Lower lobe of right lung (tissue), 2 donors: ENCODE data around the gene GABRD. TPM values are rescaled to one million over a fixed set of nuclear protein-coding genes. Genes with fewer than 3 reads are reported as not detected.

Experiments
- ATAC-seq, 2 donors: fragments of 200-7000 bp; cut with Tn5 transposase; one replicate each; pipeline ENCODE4 v1.9.1; 2020 to 2022; ENCODE audit warnings: mild to moderate bottlenecking in 2 of 2, moderate library complexity in 2 of 2
- DNase-seq: peaks from one replicate; pipeline ENCODE4 v3.0.0-alpha.2; 2020
- H3K27ac ChIP-seq: fragments of 200-600 bp; one replicate; pipeline ENCODE4 v1.8.0; 2022
- H3K27me3 ChIP-seq: fragments of 200-600 bp; one replicate; pipeline ENCODE4 v1.8.0; 2022; ENCODE audit warnings: low read depth
- H3K36me3 ChIP-seq: fragments of 200-600 bp; one replicate; pipeline ENCODE4 v1.8.0; 2022; ENCODE audit warnings: mild to moderate bottlenecking
- H3K4me1 ChIP-seq: fragments of 200-600 bp; one replicate; pipeline ENCODE4 v1.8.0; 2022
- H3K4me3 ChIP-seq: fragments of 200-600 bp; one replicate; pipeline ENCODE4 v1.8.0; 2022; ENCODE audit warnings: mild to moderate bottlenecking
- H3K9me3 ChIP-seq: fragments of 200-600 bp; one replicate; pipeline ENCODE4 v1.8.0; 2022
- intact Hi-C: fragments of 100-400 bp; cut with DNase I; formaldehyde crosslinking; loops from one replicate; pipeline ENCODE4 v1.11.0; 2022
- total RNA-seq: library from RNA; stranded (reverse); fragmentation: NEBNext Ultra II Directional; extraction: Animal tissue kit (Norgen Biotek cat#: 25700); gene quantifications from one replicate; pipeline ENCODE4 v1.2.1, GENCODE V29; 2021
- TF ChIP-seq, protein P1 (sequence below): fragments of 200-600 bp; IDR thresholded peaks from one replicate; pipeline ENCODE4 v1.8.0; 2022; ENCODE audit warnings: antibody characterized with exemption, mild to moderate bottlenecking
- donor health status: DM: no; HTN: yes; CAD: no; lungs with severe emphysema.

GABRD gene
- total RNA-seq, 1 donor from 2014 or later: 2.7 TPM

- peaks cover 11% of the 10 kb centered on the region for H3K36me3 ChIP-seq
- H3K27me3 ChIP-seq: no peaks in the 10 kb centered on the region
- TF ChIP-seq, protein P1, sequence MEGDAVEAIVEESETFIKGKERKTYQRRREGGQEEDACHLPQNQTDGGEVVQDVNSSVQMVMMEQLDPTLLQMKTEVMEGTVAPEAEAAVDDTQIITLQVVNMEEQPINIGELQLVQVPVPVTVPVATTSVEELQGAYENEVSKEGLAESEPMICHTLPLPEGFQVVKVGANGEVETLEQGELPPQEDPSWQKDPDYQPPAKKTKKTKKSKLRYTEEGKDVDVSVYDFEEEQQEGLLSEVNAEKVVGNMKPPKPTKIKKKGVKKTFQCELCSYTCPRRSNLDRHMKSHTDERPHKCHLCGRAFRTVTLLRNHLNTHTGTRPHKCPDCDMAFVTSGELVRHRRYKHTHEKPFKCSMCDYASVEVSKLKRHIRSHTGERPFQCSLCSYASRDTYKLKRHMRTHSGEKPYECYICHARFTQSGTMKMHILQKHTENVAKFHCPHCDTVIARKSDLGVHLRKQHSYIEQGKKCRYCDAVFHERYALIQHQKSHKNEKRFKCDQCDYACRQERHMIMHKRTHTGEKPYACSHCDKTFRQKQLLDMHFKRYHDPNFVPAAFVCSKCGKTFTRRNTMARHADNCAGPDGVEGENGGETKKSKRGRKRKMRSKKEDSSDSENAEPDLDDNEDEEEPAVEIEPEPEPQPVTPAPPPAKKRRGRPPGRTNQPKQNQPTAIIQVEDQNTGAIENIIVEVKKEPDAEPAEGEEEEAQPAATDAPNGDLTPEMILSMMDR: no peak
- DNase-seq: no peak
- no peak for ATAC-seq
- no peaks in the 10 kb centered on the region for H3K4me1 ChIP-seq
- intact Hi-C loops: no loop called here
- no peak overlapping the region for H3K4me3 ChIP-seq
- H3K27ac ChIP-seq: no peak overlapping the region
- peaks cover 4% of the 10 kb centered on the region for H3K9me3 ChIP-seq
Observed at GRCh38 chr1:2067981-2068380, 48.8 kb downstream of the GABRD start.

GRCh38 chr1:2068951-2069350, 49.8 kb downstream of the GABRD start:
- Histone ChIP-seq H3K36me3 (peaks cover 14% of the 10 kb centered on the region), H3K4me1 (no peaks in the 10 kb centered on the region), H3K9me3 (peaks cover 4% of the 10 kb centered on the region), H3K27ac (no peak overlapping the region), H3K27me3 (no peaks in the 10 kb centered on the region), H3K4me3 (no peak overlapping the region)
- ATAC-seq (no peak), DNase-seq (no peak)
- TF ChIP-seq, protein P1: no peak
- intact Hi-C loops: no loop called here

DNA sequence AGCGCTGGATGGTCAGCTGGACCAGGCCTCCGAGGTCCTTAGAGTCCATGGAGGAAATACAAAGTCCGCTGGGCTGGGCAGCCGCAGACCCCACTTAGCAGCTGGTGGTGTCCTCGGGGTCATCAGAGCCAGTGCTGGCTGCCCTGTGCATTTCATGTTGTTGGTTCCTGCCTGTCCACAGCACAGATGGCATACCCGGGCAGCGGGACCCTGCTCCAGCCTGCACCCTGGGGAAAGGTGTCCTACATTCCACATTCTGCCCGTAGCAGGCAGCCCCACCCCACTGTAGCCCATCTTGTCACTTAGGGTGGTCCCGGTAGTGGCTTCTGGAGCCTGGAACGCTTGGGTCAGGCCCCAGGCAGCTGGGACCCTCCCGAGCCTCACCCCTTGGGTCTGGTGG, 50.9 kb downstream of the GABRD start:
- no peak for DNase-seq
- ATAC-seq: no peak

DNA sequence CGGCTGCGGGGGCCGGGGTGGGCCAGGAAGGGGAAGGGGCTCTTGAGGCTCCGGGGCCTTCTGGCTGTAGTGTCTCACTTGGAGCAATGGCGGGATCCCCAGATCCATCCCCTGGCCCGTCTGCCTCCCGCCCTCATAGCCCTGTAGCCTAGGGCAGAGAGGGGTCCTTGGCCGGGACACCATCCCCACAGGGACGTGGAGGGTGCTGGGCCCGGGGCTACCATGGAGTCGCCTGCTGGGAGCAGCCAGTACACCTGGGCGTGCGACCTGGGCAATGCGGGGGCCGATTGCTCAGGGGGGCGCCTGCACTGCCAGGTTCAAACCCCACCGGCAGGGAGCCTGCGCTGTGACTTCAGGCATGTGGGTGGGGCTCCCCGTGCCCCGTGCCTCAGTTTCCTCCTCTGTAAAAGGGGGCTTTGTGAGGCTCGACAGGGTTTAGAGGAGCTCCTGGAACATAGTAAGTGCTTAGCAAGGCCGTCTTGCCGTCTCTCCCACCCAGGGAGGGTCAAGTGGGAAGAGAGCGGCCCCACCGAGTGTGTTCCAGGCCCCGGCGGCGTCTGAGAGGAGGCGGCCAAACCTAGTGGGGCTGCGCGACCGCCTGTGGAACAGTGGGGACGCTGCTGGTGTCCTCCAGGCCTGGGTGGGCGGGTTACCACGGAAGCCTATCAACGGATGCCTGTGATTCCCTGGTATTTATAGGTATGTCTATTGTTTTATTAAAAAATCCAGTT, 51.8 kb downstream of the GABRD start:
- intact Hi-C loops: no loop called here
- Histone ChIP-seq H3K4me1 (no peaks in the 10 kb centered on the region), H3K9me3 (no peaks in the 10 kb centered on the region), H3K4me3 (no peak overlapping the region), H3K36me3 (peaks cover 15% of the 10 kb centered on the region), H3K27me3 (no peaks in the 10 kb centered on the region), H3K27ac (no peak overlapping the region)
- DNase-seq (no peak), ATAC-seq (no peak)
- TF ChIP-seq, protein P1: no peak

More for the DNA sequence above, 50.9 kb downstream of the GABRD start:
- intact Hi-C loops: no loop called here
- H3K4me1 ChIP-seq: no peaks in the 10 kb centered on the region
- H3K27me3 ChIP-seq: no peaks in the 10 kb centered on the region
- H3K36me3 ChIP-seq: peaks cover 15% of the 10 kb centered on the region
- H3K9me3 ChIP-seq: no peaks in the 10 kb centered on the region
- no peak overlapping the region for H3K27ac ChIP-seq
- TF ChIP-seq, protein P1: no peak
- no peak overlapping the region for H3K4me3 ChIP-seq

DNA sequence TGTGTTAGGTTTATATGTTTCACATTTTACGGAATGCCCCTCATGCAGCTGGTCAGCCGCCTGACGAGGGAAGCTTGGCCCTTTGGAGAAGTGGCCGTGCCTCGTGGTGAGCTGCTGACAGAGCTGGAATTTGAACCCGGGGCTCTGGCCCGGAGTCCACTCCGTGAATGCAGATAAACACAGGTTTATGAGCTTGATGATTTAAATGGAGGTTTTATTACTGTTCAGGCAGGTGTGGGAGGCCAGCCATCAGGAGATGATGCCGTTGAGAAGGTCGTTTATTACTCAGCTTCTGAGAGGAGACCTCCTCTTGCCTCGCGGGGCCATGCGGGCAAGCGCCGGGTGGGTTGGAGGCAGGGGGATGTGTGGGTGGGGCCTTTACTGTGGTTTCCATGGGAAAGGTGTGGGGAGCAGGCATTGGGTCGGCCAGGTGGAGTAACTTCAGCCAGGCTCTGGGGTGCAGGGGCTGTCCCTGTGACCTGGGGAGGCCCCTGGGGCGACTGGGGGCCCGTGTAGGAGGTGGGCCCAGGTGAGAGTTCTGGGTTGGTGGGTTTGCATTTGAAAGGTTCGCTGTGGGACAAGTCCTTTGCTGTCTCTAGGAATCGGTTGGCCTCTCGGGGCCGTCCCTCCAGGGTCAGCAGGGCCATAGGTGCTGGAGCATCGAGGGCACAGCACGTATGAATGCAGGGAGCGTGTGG, 53.1 kb downstream of the GABRD start:
- Histone ChIP-seq H3K9me3 (no peaks in the 10 kb centered on the region), H3K36me3 (peaks cover 15% of the 10 kb centered on the region), H3K27me3 (no peaks in the 10 kb centered on the region), H3K4me1 (no peaks in the 10 kb centered on the region), H3K4me3 (no peak overlapping the region), H3K27ac (no peak overlapping the region)
- intact Hi-C loops: no loop called here
- ATAC-seq (no peak), DNase-seq (no peak)
- TF ChIP-seq, protein P1: no peak
